BE2C (cell line): ENCODE results near the gene TCF25.

Experiments used
- DNase-seq: peaks from one replicate; pipeline ENCODE4 v3.0.0-alpha.2; 2020
- H3K27me3 ChIP-seq: fragments of 250-450 bp; sonication (Bioruptor Pico); 2 replicates; pipeline ENCODE4 v1.5.1; 2020; ENCODE audit warnings: mild to moderate bottlenecking
- H3K36me3 ChIP-seq: fragments of 250-450 bp; sonication (Bioruptor Pico); 2 replicates; pipeline ENCODE4 v1.5.1; 2020; ENCODE audit warnings: mild to moderate bottlenecking
- H3K4me1 ChIP-seq: fragments of 250-450 bp; sonication (Bioruptor Pico); 2 replicates; pipeline ENCODE4 v1.5.1; 2020
- H3K4me3 ChIP-seq: 2 replicates; pipeline ENCODE4 v1.5.1; 2011; ENCODE audit warnings: low read depth, low read length
- H3K9me3 ChIP-seq: fragments of 250-450 bp; sonication (Bioruptor Pico); 2 replicates; pipeline ENCODE4 v1.5.1; 2020
- TF ChIP-seq, protein P1 (sequence below): IDR thresholded peaks from 2 replicates; pipeline ENCODE4 v1.5.1; 2012; ENCODE audit warnings: mild to moderate bottlenecking, low read depth, low read length

The TCF25 gene

DNA sequence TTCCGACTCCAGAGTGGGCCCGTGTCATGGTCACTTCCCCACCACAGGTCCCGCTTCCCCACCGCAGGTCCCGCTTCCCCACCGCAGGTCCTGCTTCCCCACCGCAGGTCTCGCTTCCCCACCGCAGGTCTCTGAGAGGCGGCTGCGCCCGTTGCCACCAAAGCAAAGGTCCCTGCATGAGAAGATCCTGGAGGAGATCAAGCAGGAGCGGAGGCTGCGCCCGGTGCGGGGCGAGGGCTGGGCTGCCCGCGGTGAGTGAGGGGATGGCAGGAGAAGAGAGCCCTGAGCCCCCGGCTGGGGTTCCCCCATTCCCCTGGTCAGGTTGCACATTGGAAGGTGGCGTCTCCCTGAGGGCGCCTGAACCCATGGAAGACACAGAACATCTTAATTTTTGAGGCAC is 17.4 kb upstream of the TCF25 start:
- Histone ChIP-seq H3K9me3 (no peaks in the 10 kb centered on the region), H3K4me1 (no peaks in the 10 kb centered on the region), H3K36me3 (no peaks in the 10 kb centered on the region), H3K4me3 (no peak overlapping the region), H3K27me3 (no peaks in the 10 kb centered on the region)
- TF ChIP-seq, protein P1, sequence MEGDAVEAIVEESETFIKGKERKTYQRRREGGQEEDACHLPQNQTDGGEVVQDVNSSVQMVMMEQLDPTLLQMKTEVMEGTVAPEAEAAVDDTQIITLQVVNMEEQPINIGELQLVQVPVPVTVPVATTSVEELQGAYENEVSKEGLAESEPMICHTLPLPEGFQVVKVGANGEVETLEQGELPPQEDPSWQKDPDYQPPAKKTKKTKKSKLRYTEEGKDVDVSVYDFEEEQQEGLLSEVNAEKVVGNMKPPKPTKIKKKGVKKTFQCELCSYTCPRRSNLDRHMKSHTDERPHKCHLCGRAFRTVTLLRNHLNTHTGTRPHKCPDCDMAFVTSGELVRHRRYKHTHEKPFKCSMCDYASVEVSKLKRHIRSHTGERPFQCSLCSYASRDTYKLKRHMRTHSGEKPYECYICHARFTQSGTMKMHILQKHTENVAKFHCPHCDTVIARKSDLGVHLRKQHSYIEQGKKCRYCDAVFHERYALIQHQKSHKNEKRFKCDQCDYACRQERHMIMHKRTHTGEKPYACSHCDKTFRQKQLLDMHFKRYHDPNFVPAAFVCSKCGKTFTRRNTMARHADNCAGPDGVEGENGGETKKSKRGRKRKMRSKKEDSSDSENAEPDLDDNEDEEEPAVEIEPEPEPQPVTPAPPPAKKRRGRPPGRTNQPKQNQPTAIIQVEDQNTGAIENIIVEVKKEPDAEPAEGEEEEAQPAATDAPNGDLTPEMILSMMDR, result no peak
- DNase-seq, result no peak

DNA sequence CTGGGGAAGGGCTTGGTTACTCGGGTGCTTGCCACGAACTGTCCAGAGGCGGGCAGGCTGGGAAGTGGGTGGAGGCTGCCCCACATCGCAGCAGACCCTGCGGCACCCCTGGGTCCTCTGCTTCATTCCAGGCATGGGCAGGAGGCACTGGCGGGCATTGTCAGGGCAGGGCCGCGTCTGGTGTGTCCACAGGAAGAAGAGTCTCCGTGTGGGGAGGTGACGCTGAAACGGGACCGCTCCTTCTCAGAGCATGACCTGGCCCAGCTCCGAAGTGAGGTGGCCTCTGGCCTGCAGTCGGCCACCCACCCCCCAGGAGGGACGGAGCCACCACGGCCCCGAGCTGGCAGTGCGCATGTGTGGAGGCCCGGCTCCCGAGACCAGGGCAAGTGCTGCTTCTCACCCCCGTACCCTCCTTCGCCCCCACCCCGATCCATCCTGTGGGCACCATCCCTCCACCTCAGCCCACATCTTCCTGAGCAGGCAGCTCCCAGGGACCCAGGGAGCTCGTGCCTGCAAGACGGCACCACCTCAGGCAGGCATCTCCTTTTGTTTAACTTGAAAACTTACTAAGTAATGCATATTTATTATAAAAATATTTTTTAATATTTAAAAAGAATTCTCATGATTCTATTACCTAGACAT is 14.3 kb upstream of the TCF25 start:
- TF ChIP-seq, protein P1, result no peak
- Histone ChIP-seq H3K4me1 (no peaks in the 10 kb centered on the region), H3K9me3 (no peaks in the 10 kb centered on the region), H3K36me3 (no peaks in the 10 kb centered on the region), H3K27me3 (no peaks in the 10 kb centered on the region), H3K4me3 (no peak overlapping the region)
- no peak for DNase-seq

DNA sequence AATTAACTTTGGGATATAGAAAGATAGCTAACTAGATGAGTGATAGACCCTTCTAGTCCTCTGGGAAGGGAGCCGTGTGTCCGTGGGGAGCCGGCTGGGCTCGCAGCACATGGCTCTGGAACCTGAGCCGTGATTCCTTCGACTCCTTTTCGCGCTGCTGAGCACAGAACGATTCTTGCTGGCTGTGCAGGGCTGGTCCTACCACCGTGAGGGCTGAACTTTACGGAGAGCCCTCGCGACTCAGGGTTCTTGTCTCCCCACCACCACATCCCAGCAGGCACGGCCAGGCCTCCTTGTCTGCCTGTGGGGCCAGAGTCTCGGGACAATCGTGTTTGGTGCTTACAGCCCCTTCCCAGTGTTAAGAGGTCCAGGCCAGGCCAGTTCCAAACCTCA is 13.8 kb upstream of the TCF25 start:
- Histone ChIP-seq H3K36me3 (no peaks in the 10 kb centered on the region), H3K27me3 (no peaks in the 10 kb centered on the region), H3K4me1 (no peaks in the 10 kb centered on the region), H3K4me3 (no peak overlapping the region), H3K9me3 (no peaks in the 10 kb centered on the region)
- TF ChIP-seq, protein P1, result no peak
- DNase-seq, result no peak

DNA sequence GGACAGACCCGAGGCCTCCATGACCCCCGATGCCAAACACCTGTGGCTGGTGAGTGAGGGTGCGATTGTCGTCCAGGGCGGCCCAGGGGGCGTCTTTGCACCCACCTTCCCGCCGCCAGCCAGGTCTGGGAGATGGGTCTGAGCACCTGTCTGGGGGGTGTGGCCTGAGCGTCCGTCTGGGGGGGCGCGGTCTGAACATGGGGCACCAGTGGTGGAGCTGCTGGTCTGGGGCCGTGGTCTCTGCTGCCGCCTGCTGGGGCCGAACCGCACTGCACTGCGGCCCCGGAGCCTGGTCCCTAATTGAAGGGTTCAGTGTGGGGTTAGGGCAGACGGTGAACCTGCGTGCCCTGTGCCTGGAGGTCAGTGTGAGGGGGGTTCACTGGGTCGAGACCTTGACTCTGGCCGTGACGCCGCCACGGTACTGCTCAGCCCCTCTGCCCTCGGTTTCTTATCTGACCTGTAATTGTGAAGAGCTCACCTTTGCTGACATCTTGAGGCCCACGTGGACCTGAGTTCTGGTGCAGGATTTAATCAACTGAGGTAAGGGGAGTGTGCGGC is 12.6 kb upstream of the TCF25 start:
- H3K27me3 ChIP-seq, result no peaks in the 10 kb centered on the region
- no peaks in the 10 kb centered on the region for H3K4me1 ChIP-seq
- no peaks in the 10 kb centered on the region for H3K9me3 ChIP-seq
- peak; percentile 73 for DNase-seq
- no peaks in the 10 kb centered on the region for H3K36me3 ChIP-seq
- H3K4me3 ChIP-seq, result no peak overlapping the region
- TF ChIP-seq, protein P1, result peak; percentile 94

DNA sequence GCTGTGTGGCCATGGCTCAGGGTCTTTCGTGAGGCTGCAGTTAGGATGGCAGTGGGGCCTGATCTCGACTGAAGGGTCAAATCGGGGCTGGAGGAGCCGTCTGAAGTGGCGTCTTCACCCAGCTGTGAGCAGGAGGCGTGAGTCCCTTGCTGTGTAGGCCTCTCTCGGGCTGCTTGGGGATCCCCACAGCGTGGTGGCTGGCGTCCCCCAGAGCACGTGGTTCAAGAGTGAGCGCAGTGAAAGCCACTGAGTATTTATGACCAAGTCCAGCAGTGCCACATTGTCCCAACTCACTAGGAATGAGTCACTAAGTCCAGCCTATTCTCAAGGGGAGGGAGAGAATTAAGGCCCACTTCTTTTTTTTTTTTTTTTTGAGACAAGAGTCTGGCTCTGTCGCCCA is 11.7 kb upstream of the TCF25 start:
- Histone ChIP-seq H3K4me3 (no peak overlapping the region), H3K9me3 (no peaks in the 10 kb centered on the region), H3K27me3 (no peaks in the 10 kb centered on the region), H3K36me3 (no peaks in the 10 kb centered on the region), H3K4me1 (no peaks in the 10 kb centered on the region)
- TF ChIP-seq, protein P1, result no peak
- DNase-seq, result no peak

DNA sequence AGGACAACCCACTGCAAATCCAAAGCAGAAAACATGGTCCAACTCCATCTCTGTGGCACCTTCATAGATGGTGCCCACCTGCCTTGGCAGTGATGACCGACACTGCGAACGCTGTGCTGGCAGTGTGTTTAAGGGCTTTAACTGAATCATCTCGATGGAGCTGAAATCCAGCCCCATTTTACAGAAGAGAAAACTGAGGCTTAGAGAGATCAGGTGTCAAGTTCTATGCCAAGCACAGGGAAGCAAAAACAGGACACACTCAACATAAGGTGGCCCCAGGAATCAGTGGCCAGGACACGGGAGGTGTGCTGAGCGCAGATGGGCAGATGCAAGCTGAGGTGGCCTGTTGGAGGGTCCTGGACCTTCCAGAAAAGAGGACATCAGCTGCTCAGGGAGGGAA is 10.7 kb upstream of the TCF25 start:
- no peaks in the 10 kb centered on the region for H3K36me3 ChIP-seq
- no peak overlapping the region for H3K4me3 ChIP-seq
- H3K27me3 ChIP-seq, result no peaks in the 10 kb centered on the region
- no peak for DNase-seq
- H3K4me1 ChIP-seq, result no peaks in the 10 kb centered on the region
- TF ChIP-seq, protein P1, result no peak
- H3K9me3 ChIP-seq, result no peaks in the 10 kb centered on the region
